Type B pancreatic cell (in vitro differentiated cells): ENCODE measurements around the gene LEF1. TPM values are rescaled to one million over a fixed set of nuclear protein-coding genes. Genes with fewer than 3 reads are reported as not detected.

Source experiments
- DNase-seq: peaks from one replicate; pipeline ENCODE4 v3.0.0; 2021; ENCODE audit warnings: mixed read lengths; ENCODE audit not compliant: unreplicated experiment; ENCODE audit errors: extremely low spot score
- H3K27ac Mint-ChIP-seq: 2 replicates; pipeline ENCODE4 v1.8.0; 2021; ENCODE audit warnings: mild to moderate bottlenecking, mixed read lengths
- H3K27me3 Mint-ChIP-seq: 2 replicates; pipeline ENCODE4 v1.8.0; 2021; ENCODE audit warnings: mixed read lengths
- H3K36me3 Mint-ChIP-seq: 2 replicates; pipeline ENCODE4 v1.8.0; 2021; ENCODE audit warnings: mixed read lengths
- H3K4me1 Mint-ChIP-seq: one replicate; pipeline ENCODE4 v1.8.0; 2021; ENCODE audit warnings: mixed read lengths; ENCODE audit not compliant: unreplicated experiment
- H3K4me3 Mint-ChIP-seq: 2 replicates; pipeline ENCODE4 v1.8.0; 2021; ENCODE audit warnings: mild to moderate bottlenecking, mixed read lengths
- H3K9me3 Mint-ChIP-seq: 2 replicates; pipeline ENCODE4 v1.8.0; 2021; ENCODE audit warnings: mixed read lengths
- CTCF ChIP-seq: fragments of 200-600 bp; sonication (generic); conservative IDR thresholded peaks from 2 replicates; pipeline ENCODE4 v1.5.0; 2021; ENCODE audit warnings: antibody characterized with exemption, mild to moderate bottlenecking
- total RNA-seq: library from RNA; stranded (reverse); gene quantifications from 2 replicates; pipeline ENCODE4 v1.2.1, GENCODE V29; 2021; ENCODE audit warnings: low replicate concordance

LEF1 gene
- total RNA-seq, 1 donor from 2014 or later: 66.1 TPM

GRCh38 chr4:108114503-108114902, 54.2 kb downstream of the LEF1 start:
- H3K36me3 Mint-ChIP-seq: peaks cover 3% of the 10 kb centered on the region
- peaks cover 75% of the 10 kb centered on the region for H3K4me1 Mint-ChIP-seq
- DNase-seq: no peak
- no peak overlapping the region for H3K27ac Mint-ChIP-seq
- H3K9me3 Mint-ChIP-seq: no peaks in the 10 kb centered on the region
- peaks cover 43% of the 10 kb centered on the region for H3K27me3 Mint-ChIP-seq
- no peak for TF ChIP-seq CTCF
- H3K4me3 Mint-ChIP-seq: no peak overlapping the region

GRCh38 chr4:108113229-108113628, 55.5 kb downstream of the LEF1 start:
- TF ChIP-seq CTCF: no peak
- Mint-ChIP-seq H3K27ac (no peak overlapping the region), H3K27me3 (peaks cover 42% of the 10 kb centered on the region), H3K9me3 (no peaks in the 10 kb centered on the region), H3K4me1 (peaks cover 68% of the 10 kb centered on the region), H3K36me3 (peaks cover 3% of the 10 kb centered on the region), H3K4me3 (peak overlapping the region; percentile 23)
- no peak for DNase-seq

- Mint-ChIP-seq H3K4me3 (no peak overlapping the region), H3K36me3 (peaks cover 3% of the 10 kb centered on the region), H3K9me3 (no peaks in the 10 kb centered on the region), H3K4me1 (peaks cover 56% of the 10 kb centered on the region), H3K27me3 (peaks cover 40% of the 10 kb centered on the region), H3K27ac (no peak overlapping the region)
- TF ChIP-seq CTCF: no peak
- DNase-seq: no peak
Measured at GRCh38 chr4:108111781-108112180, 57.0 kb downstream of the LEF1 start.

GRCh38 chr4:108110450-108110849, 58.3 kb downstream of the LEF1 start:
- H3K4me1 Mint-ChIP-seq: peaks cover 43% of the 10 kb centered on the region
- H3K9me3 Mint-ChIP-seq: no peaks in the 10 kb centered on the region
- peaks cover 34% of the 10 kb centered on the region for H3K27me3 Mint-ChIP-seq
- H3K27ac Mint-ChIP-seq: no peak overlapping the region
- DNase-seq: no peak
- no peak overlapping the region for H3K4me3 Mint-ChIP-seq
- TF ChIP-seq CTCF: no peak
- peaks cover 7% of the 10 kb centered on the region for H3K36me3 Mint-ChIP-seq

- no peak overlapping the region for H3K4me3 Mint-ChIP-seq
- H3K36me3 Mint-ChIP-seq: peaks cover 7% of the 10 kb centered on the region
- DNase-seq: no peak
- H3K4me1 Mint-ChIP-seq: peaks cover 39% of the 10 kb centered on the region
- no peak for TF ChIP-seq CTCF
- peaks cover 30% of the 10 kb centered on the region for H3K27me3 Mint-ChIP-seq
- H3K9me3 Mint-ChIP-seq: no peaks in the 10 kb centered on the region
- no peak overlapping the region for H3K27ac Mint-ChIP-seq
Measured at GRCh38 chr4:108109997-108110416, 58.7 kb downstream of the LEF1 start.

GRCh38 chr4:108109111-108109510, 59.6 kb downstream of the LEF1 start:
- H3K36me3 Mint-ChIP-seq: peaks cover 7% of the 10 kb centered on the region
- no peak overlapping the region for H3K4me3 Mint-ChIP-seq
- no peaks in the 10 kb centered on the region for H3K9me3 Mint-ChIP-seq
- peaks cover 31% of the 10 kb centered on the region for H3K4me1 Mint-ChIP-seq
- no peak for DNase-seq
- H3K27ac Mint-ChIP-seq: no peak overlapping the region
- TF ChIP-seq CTCF: no peak
- peaks cover 23% of the 10 kb centered on the region for H3K27me3 Mint-ChIP-seq
